Endodermal cell (in vitro differentiated cells): ENCODE results near the gene PLAC8. TPM values are rescaled to one million over a fixed set of nuclear protein-coding genes. Genes with fewer than 3 reads are reported as not detected.
"Not testable (repeated sequence)": the region's sequence is repeated elsewhere in the genome, so short reads cannot be mapped to it uniquely, and the experiment has no call there.

ENCODE experiments used
- DNase-seq: peaks from one replicate; pipeline ENCODE4 v3.0.0-alpha.2; 2017
- H3K27ac ChIP-seq: 2 replicates; pipeline ENCODE4 v1.5.1; 2013; ENCODE audit warnings: mild to moderate bottlenecking, low read depth, low read length, moderate library complexity
- H3K27me3 ChIP-seq: 2 replicates; pipeline ENCODE4 v1.6.1; 2013; ENCODE audit warnings: mild to moderate bottlenecking, low read length, moderate library complexity; ENCODE audit not compliant: insufficient read depth, control insufficient read depth, poor library complexity, severe bottlenecking
- H3K36me3 ChIP-seq: 2 replicates; pipeline ENCODE4 v1.7.0; 2013; ENCODE audit warnings: mild to moderate bottlenecking, low read length, moderate library complexity; ENCODE audit not compliant: control insufficient read depth, insufficient read depth
- H3K4me1 ChIP-seq: one replicate; pipeline ENCODE4 v1.7.0; 2013; ENCODE audit warnings: low read length; ENCODE audit not compliant: control insufficient read depth, insufficient read depth
- H3K4me3 ChIP-seq: 2 replicates; pipeline ENCODE4 v1.5.1; 2013; ENCODE audit warnings: mild to moderate bottlenecking, low read length, moderate library complexity
- H3K9ac ChIP-seq: 2 replicates; pipeline ENCODE4 v1.6.1; 2013; ENCODE audit warnings: mild to moderate bottlenecking, low read length, moderate library complexity; ENCODE audit not compliant: poor library complexity, severe bottlenecking; ENCODE audit errors: extremely low read depth
- H3K9me3 ChIP-seq: 2 replicates; pipeline ENCODE4 v1.6.1; 2013; ENCODE audit warnings: mild to moderate bottlenecking, low read length, moderate library complexity; ENCODE audit not compliant: control insufficient read depth
- H3K27ac Mint-ChIP-seq: 2 replicates; pipeline ENCODE4 v1.8.0; 2020; ENCODE audit warnings: mixed read lengths
- H3K27me3 Mint-ChIP-seq: 2 replicates; pipeline ENCODE4 v1.8.0; 2021; ENCODE audit warnings: mild to moderate bottlenecking, mixed read lengths; ENCODE audit not compliant: insufficient read depth
- H3K36me3 Mint-ChIP-seq: 2 replicates; pipeline ENCODE4 v1.8.0; 2020; ENCODE audit warnings: low read depth, mixed read lengths
- H3K4me1 Mint-ChIP-seq: 2 replicates; pipeline ENCODE4 v1.8.0; 2020; ENCODE audit warnings: mixed read lengths
- H3K4me3 Mint-ChIP-seq: 2 replicates; pipeline ENCODE4 v1.8.0; 2020; ENCODE audit warnings: mild to moderate bottlenecking, moderate library complexity, mixed read lengths
- H3K9me3 Mint-ChIP-seq: 2 replicates; pipeline ENCODE4 v1.8.0; 2020; ENCODE audit warnings: mild to moderate bottlenecking, mixed read lengths
- CTCF ChIP-seq: fragments of 200-600 bp; sonication (generic); conservative IDR thresholded peaks from 2 replicates; pipeline ENCODE4 v1.5.0; 2021; ENCODE audit warnings: antibody characterized with exemption, mild to moderate bottlenecking
- WGBS, 2 experiments: methylation state at CpG; one replicate each; pipeline versions ENCODE4 v1.1.5 to v1.1.7; 2013; ENCODE audit warnings: missing lambda C conversion rate in 2 of 2, mixed read lengths in 1 of 2; ENCODE audit not compliant: insufficient coverage in 1 of 2, insufficient read length in 1 of 2; 5-methylcytosine and 5-hydroxymethylcytosine counted together
- total RNA-seq, 2 donors: library from RNA; stranded (reverse); fragmentation: NEBNext Ultra II Directional in 1 of 2; extraction: Animal tissue kit (Norgen Biotek cat#: 25700) in 1 of 2; gene quantifications; 2 replicates in 1 of 2; 3 replicates in 1 of 2; pipeline ENCODE4 v1.2.1, GENCODE V29; 2021

PLAC8 gene
- total RNA-seq, 2 donors from 2014 or later, result 1.8 to 2.6 TPM

GRCh38 chr4:83146841-83147240, 32.3 kb upstream of the PLAC8 start:
- no peak overlapping the region for H3K4me3 Mint-ChIP-seq
- TF ChIP-seq CTCF, result no peak
- no peak overlapping the region for H3K27ac ChIP-seq

GRCh38 chr4:83145776-83146175, 31.2 kb upstream of the PLAC8 start:
- 50 to 87% methylated on average over 1 to 5 of the region's 5 CpGs for WGBS, 2 experiments
- peak; percentile 50 for TF ChIP-seq CTCF
- H3K9me3 Mint-ChIP-seq, H3K9ac ChIP-seq, H3K27ac ChIP-seq, H3K27ac Mint-ChIP-seq, H3K36me3 ChIP-seq, H3K4me3 ChIP-seq, H3K27me3 Mint-ChIP-seq, H3K27me3 ChIP-seq, DNase-seq, H3K4me3 Mint-ChIP-seq, H3K36me3 Mint-ChIP-seq, H3K9me3 ChIP-seq, H3K4me1 ChIP-seq, H3K4me1 Mint-ChIP-seq: not testable (repeated sequence)

More at GRCh38 chr4:83146841-83147240, 32.3 kb upstream of the PLAC8 start:
- H3K9ac ChIP-seq, result no peak overlapping the region
- H3K36me3 ChIP-seq, result no peaks in the 10 kb centered on the region
- no peaks in the 10 kb centered on the region for H3K9me3 ChIP-seq
- H3K4me3 ChIP-seq, result no peak overlapping the region
- H3K9me3 Mint-ChIP-seq, result no peaks in the 10 kb centered on the region
- H3K36me3 Mint-ChIP-seq, result no peaks in the 10 kb centered on the region
- H3K4me1 ChIP-seq, result no peaks in the 10 kb centered on the region
- peaks cover 2% of the 10 kb centered on the region for H3K4me1 Mint-ChIP-seq
- no peaks in the 10 kb centered on the region for H3K27me3 ChIP-seq
- 80 to 97% methylated on average over 1 to 2 of the region's 2 CpGs for WGBS, 2 experiments
- no peaks in the 10 kb centered on the region for H3K27me3 Mint-ChIP-seq
- DNase-seq, result no peak
- H3K27ac Mint-ChIP-seq, result no peak overlapping the region

- Histone ChIP-seq H3K4me1 (no peaks in the 10 kb centered on the region), H3K27ac (no peak overlapping the region), H3K9me3 (peaks cover 18% of the 10 kb centered on the region), H3K27me3 (no peaks in the 10 kb centered on the region), H3K36me3 (no peaks in the 10 kb centered on the region), H3K9ac (no peak overlapping the region), H3K4me3 (no peak overlapping the region)
- H3K36me3 Mint-ChIP-seq, result peaks cover 9% of the 10 kb centered on the region
- peaks cover 58% of the 10 kb centered on the region for H3K9me3 Mint-ChIP-seq
- no peaks in the 10 kb centered on the region for H3K4me1 Mint-ChIP-seq
- H3K4me3 Mint-ChIP-seq, result no peak overlapping the region
- DNase-seq, result no peak
- TF ChIP-seq CTCF, result no peak
- H3K27me3 Mint-ChIP-seq, result no peaks in the 10 kb centered on the region
- no peak overlapping the region for H3K27ac Mint-ChIP-seq
- whole genome bisulfite sequencing, 2 experiments, result 93 to 100% methylated on average over 1 to 3 of the region's 3 CpGs
Observed at GRCh38 chr4:83139514-83140156, 25.1 kb upstream of the PLAC8 start.
